ENCODE results near the gene ZNF23.

DNA sequence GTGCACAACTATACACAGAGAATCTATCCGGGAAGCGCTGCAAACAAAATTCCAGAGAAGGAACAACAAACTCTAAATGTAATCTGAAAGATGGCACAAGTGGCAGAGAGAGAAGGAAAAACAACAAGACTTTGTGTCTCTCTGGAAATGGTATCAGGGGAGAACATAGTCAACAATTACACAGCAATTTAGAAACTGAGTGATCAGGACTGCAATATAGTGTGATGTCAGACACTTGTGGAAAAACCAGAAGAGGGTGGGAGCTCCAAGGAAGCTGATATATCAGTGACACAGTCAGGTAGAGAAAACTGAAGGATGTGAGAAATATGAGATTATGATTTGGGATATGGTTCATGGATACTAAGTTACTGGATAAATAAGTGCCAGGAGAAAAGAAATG lies 18.9 kb upstream of the ZNF23 start:
- TF ChIP-seq GATA2 (IDR thresholded peaks at IDR 0.05; ENCODE audit: low read depth, low read length): no peak
- no peak for TF ChIP-seq GATA3 (IDR thresholded peaks at IDR 0.05; ENCODE audit: low read depth, low read length)

All from SH-SY5Y (cell line).